Calu3 (cell line): ENCODE results near the gene SIGLEC9. TPM values are rescaled to one million over a fixed set of nuclear protein-coding genes. Genes with fewer than 3 reads are reported as not detected.

ENCODE experiments used
- BruUV-seq: library from RNA; stranded (reverse); fragments of 400-500 nt; replicated peaks from 2 replicates; lab custom pipeline; 2021; lab: Mats Ljungman, UMichigan
- CTCF ChIA-PET: fragments of 300-600 bp; sonication (Branson Sonifier 250); formaldehyde crosslinking; loops from one replicate; lab custom pipeline; 2022; ENCODE audit warnings: antibody characterized with exemption; lab: Charles Lee
- DNase-seq: peaks from one replicate; pipeline ENCODE4 v3.0.0; 2022
- H3K27ac Mint-ChIP-seq: one replicate; pipeline ENCODE4 v1.8.0; 2022; ENCODE audit warnings: mixed read lengths; ENCODE audit not compliant: unreplicated experiment
- H3K27me3 Mint-ChIP-seq: one replicate; pipeline ENCODE4 v1.8.0; 2022; ENCODE audit warnings: mixed read lengths; ENCODE audit not compliant: unreplicated experiment
- H3K36me3 Mint-ChIP-seq: one replicate; pipeline ENCODE4 v1.8.0; 2022; ENCODE audit warnings: mild to moderate bottlenecking, moderate library complexity, mixed read lengths; ENCODE audit not compliant: insufficient read depth, unreplicated experiment
- H3K4me1 Mint-ChIP-seq: one replicate; pipeline ENCODE4 v1.8.0; 2022; ENCODE audit warnings: mild to moderate bottlenecking, low read depth, mixed read lengths; ENCODE audit not compliant: unreplicated experiment
- H3K4me3 Mint-ChIP-seq: one replicate; pipeline ENCODE4 v1.8.0; 2022; ENCODE audit warnings: mild to moderate bottlenecking, low read depth, moderate library complexity, mixed read lengths; ENCODE audit not compliant: unreplicated experiment
- H3K9me3 Mint-ChIP-seq: one replicate; pipeline ENCODE4 v1.8.0; 2022; ENCODE audit warnings: low read depth, mixed read lengths; ENCODE audit not compliant: unreplicated experiment
- intact Hi-C: fragments of 100-400 bp; cut with micrococcal nuclease; formaldehyde crosslinking; loops from one replicate; pipeline ENCODE4 v1.10.0; 2022; ENCODE audit not compliant: unreplicated experiment
- total RNA-seq: library from RNA; stranded (reverse); gene quantifications from 2 replicates; pipeline ENCODE4 v1.2.3, GENCODE V29; 2022
- TF ChIP-seq, protein P1 (sequence below): fragments of 200-600 bp; IDR thresholded peaks from one replicate; pipeline ENCODE4 v1.8.0; 2022; ENCODE audit warnings: antibody characterized with exemption; ENCODE audit not compliant: unreplicated experiment

SIGLEC9 gene
- total RNA-seq, 1 experiment from 2014 or later = not detected

DNA sequence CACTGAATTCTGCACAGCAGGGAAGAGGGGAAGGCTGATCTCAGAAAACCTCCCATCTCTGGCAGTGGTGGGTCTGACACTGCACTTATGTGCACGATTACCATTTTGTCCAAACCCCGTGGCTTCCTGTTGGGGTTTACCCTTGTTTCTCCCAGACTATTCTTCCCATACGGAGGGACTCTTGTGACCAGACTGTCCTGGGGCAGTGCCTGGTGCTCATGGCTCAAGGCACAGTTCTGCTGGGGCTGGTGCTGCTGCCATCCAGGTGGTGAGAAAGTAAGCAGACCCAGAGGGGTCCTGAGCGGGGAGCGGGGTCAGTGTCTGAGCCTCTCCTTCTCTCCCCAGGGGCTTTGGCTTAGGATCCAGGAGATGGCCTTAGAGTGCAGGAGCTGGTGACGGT lies 5.1 kb upstream of the SIGLEC9 start:
- Mint-ChIP-seq H3K36me3 (no peaks in the 10 kb centered on the region), H3K27me3 (no peaks in the 10 kb centered on the region), H3K27ac (no peak overlapping the region), H3K4me3 (no peak overlapping the region), H3K9me3 (no peaks in the 10 kb centered on the region), H3K4me1 (no peaks in the 10 kb centered on the region)
- CTCF ChIA-PET = interaction anchor here (0.5 kb wide), 1 partner anchor 28 kb away, joined by 3 read pairs; no protein-coding TSS in a partner anchor
- intact Hi-C loops = no loop called here
- BruUV-seq = no TSS peak
- TF ChIP-seq, protein P1, sequence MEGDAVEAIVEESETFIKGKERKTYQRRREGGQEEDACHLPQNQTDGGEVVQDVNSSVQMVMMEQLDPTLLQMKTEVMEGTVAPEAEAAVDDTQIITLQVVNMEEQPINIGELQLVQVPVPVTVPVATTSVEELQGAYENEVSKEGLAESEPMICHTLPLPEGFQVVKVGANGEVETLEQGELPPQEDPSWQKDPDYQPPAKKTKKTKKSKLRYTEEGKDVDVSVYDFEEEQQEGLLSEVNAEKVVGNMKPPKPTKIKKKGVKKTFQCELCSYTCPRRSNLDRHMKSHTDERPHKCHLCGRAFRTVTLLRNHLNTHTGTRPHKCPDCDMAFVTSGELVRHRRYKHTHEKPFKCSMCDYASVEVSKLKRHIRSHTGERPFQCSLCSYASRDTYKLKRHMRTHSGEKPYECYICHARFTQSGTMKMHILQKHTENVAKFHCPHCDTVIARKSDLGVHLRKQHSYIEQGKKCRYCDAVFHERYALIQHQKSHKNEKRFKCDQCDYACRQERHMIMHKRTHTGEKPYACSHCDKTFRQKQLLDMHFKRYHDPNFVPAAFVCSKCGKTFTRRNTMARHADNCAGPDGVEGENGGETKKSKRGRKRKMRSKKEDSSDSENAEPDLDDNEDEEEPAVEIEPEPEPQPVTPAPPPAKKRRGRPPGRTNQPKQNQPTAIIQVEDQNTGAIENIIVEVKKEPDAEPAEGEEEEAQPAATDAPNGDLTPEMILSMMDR = no peak
- DNase-seq = no peak

DNA sequence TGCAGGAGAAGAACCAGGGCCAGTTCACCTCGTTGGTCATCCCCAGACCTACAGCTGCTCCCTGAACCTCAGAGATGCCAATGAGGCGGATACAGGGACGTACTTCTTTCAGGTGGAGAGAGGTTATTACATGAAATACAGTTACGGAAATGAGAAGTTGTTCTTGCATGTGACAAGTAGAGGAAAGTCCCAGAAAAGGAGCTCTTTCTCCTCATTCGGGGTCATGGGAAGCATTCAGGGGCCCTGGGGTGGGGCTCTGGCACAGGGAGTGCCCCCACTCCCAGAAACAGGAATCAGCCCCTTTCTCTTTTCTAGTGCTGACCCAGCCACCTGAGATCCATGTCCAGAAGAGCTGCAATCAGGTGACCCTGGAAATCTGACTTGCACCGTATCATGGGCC lies 4.5 kb upstream of the SIGLEC9 start:
- no peaks in the 10 kb centered on the region for H3K9me3 Mint-ChIP-seq
- CTCF ChIA-PET = interaction anchor here (0.7 kb wide), 1 partner anchor 24 kb away, joined by 3 read pairs; no protein-coding TSS in a partner anchor

DNA sequence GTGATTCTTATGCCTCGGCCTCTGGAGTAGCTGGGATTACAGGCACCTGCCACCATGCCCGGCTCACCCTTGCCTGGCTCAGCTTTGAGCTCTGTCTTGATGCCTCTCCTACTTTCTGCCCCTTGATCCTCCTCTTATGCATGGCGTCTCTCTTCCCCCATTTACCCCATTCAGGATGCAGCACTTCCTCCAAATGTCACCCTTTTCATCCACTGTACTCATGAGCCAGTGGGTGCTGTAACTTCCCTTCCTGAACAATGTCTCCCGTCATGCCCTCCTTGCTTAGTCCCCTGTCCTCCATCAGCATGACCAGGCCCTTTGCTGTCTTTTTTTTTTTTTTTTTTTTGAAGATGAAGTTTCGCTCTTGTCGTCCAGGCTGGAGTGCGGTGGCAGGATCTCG lies 3.4 kb upstream of the SIGLEC9 start:
- no peak for DNase-seq
- CTCF ChIA-PET = interaction anchor here (0.6 kb wide), 1 partner anchor 249 kb away, joined by 4 read pairs; no protein-coding TSS in a partner anchor
- H3K4me3 Mint-ChIP-seq = no peak overlapping the region
- no peaks in the 10 kb centered on the region for H3K9me3 Mint-ChIP-seq
- no peaks in the 10 kb centered on the region for H3K36me3 Mint-ChIP-seq
- no peak overlapping the region for H3K27ac Mint-ChIP-seq
- intact Hi-C loops = no loop called here
- BruUV-seq = no TSS peak
- no peaks in the 10 kb centered on the region for H3K27me3 Mint-ChIP-seq
- TF ChIP-seq, protein P1 = no peak
- no peaks in the 10 kb centered on the region for H3K4me1 Mint-ChIP-seq

More for the DNA sequence above, 4.5 kb upstream of the SIGLEC9 start:
- no peak overlapping the region for H3K27ac Mint-ChIP-seq
- TF ChIP-seq, protein P1 = no peak
- no TSS peak for BruUV-seq
- intact Hi-C loops = no loop called here
- H3K4me3 Mint-ChIP-seq = no peak overlapping the region
- no peak for DNase-seq
- H3K36me3 Mint-ChIP-seq = no peaks in the 10 kb centered on the region
- no peaks in the 10 kb centered on the region for H3K4me1 Mint-ChIP-seq
- no peaks in the 10 kb centered on the region for H3K27me3 Mint-ChIP-seq

DNA sequence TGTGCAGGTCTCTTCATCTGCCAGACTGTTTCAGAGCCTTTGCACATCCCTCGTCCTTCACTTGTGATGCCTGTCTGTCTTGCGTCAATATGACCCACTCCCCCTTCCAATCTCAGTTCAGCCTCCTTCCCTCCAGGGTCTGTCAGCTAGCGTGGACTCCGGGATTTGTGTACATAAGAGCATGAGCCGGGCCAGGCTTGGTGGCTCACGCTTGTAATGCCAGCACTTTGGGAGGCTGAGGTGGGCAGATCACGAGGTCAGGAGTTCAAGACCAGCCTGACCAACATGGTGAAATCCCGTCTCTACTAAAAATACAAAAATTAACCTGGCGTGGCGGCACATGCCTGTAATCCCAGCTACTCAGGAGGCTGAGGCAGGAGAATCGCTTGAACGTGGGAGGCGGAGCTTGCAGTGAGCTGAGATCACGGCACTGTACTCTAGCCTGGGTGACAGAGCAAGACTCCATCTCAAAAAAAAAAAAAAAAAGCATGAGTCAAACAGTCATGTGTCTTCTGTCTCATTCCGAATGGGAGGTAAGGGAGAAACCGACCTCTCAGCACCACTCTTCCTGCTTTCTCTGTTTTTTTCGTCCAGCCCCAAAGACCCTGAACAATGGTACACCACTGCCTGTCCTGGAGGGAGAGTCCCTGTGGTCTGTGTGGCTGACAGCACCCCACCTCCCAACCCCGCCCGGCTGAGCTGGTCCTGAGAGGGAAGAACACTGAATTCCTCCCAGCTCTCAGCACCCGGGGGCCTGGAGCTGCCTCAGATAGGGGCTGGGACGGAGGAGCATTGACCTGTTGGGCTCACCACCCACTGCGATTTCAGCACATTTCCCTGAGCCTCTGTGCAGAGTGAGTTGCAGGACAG lies 2.4 kb upstream of the SIGLEC9 start:
- BruUV-seq = no TSS peak
- H3K9me3 Mint-ChIP-seq = no peaks in the 10 kb centered on the region
- no peaks in the 10 kb centered on the region for H3K36me3 Mint-ChIP-seq
- CTCF ChIA-PET = interaction anchor here (0.6 kb wide), 1 partner anchor 163 kb away, joined by 3 read pairs; no protein-coding TSS in a partner anchor
- intact Hi-C loops = no loop called here
- no peaks in the 10 kb centered on the region for H3K27me3 Mint-ChIP-seq
- no peak overlapping the region for H3K27ac Mint-ChIP-seq
- H3K4me3 Mint-ChIP-seq = no peak overlapping the region
- H3K4me1 Mint-ChIP-seq = no peaks in the 10 kb centered on the region
- TF ChIP-seq, protein P1 = no peak
- no peak for DNase-seq
